Breast epithelium (tissue), 3 donors: ENCODE measurements around the gene SPHKAP.
"Not testable (repeated sequence)": the region's sequence is repeated elsewhere in the genome, so short reads cannot be mapped to it uniquely, and the experiment has no call there.

Experiments used
- CTCF ChIP-seq, 3 donors: fragments of 450-650 bp; IDR thresholded peaks; one replicate each; pipeline ENCODE4 v1.5.1; 2016 to 2017; ENCODE audit warnings: antibody characterized with exemption in 3 of 3, mild to moderate bottlenecking in 3 of 3, moderate library complexity in 3 of 3
- POLR2A ChIP-seq: fragments of 450-650 bp; IDR thresholded peaks from one replicate; pipeline ENCODE4 v1.6.1; 2016; ENCODE audit warnings: antibody characterized with exemption, mild to moderate bottlenecking, moderate library complexity

GRCh38 chr2:228218593-228218992 is 37.1 kb upstream of the SPHKAP start:
- TF ChIP-seq POLR2A; CTCF (IDR thresholded peaks at IDR 0.05): not testable (repeated sequence)
